NCI-H1417 (cell line): ENCODE results near the gene SAMSN1.

Experiments used
- DNase-seq, 3 experiments: peaks; one replicate each; lab custom pipeline; 2025; lab: John Stamatoyannopoulos, UW

The SAMSN1 gene

DNA sequence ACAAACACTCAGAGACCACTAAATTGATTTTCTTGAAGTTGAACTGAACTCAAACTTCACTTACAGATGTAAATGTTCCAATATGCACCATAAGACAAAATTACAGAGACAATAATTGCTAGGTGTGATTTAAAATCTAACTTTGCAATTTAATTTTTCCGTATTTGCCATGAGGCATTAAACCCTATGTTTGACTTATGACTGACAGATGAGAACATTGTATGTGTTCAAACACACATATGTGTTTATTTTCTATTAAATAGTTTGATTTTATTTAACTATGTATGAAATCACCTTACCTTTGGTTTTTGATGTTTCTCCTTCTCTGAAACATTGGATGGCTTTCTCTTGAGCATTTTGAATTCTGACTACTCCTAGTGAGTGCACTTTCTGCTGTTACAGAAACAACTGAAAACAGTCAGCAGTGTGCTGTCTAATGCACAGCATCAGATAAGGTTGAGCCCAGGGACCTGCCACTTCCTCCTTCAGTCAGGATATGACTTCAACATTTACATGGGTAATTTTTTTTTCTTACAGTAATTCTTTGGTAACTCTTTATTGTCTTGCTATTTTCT is at the start of gene SAMSN1:
TSS of gene SAMSN1 (minus strand) at position 410 of the 575 bp plus-strand sequence. CDS start at position 356, 54 bp downstream.
- DNase-seq = no peak

DNA sequence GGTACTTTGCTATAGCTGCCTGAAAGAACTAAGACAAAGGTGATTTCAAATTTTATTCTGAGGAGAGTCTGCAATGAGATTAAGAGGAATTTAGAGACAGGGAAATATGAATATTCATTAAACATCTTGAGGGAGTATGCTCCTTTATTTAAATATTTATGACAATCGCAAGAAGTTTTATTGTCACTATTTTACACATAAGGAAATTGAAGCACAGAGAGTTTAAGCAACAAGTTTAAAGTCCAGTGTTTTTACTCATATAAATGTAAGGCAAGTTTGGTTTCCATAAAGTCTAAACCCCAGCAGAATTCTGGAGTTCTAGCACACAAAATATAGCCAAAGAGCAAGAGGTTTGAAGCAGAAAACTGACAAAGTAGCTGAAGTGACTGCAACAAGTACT is 49.3 kb upstream of the SAMSN1 start:
- no peak for DNase-seq

DNA sequence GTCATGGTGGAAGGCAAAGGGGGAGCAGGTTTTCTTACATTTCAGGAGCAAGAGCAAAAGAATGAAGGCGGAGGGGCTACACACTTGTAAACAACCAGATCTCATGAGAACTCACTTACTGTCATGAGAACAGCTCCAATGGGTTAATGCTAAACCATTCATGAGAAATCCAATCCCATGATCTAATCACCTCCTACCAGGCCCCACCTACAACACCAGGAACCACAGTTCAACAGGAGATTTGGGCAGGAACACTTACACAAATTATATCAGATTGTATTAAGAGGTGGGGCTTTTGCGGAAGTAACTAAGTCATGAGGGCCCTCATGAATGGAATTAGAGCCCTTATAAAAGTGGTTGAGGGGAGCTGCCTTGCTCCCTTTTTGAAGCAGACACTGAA is 48.9 kb upstream of the SAMSN1 start:
- no peak for DNase-seq

DNA sequence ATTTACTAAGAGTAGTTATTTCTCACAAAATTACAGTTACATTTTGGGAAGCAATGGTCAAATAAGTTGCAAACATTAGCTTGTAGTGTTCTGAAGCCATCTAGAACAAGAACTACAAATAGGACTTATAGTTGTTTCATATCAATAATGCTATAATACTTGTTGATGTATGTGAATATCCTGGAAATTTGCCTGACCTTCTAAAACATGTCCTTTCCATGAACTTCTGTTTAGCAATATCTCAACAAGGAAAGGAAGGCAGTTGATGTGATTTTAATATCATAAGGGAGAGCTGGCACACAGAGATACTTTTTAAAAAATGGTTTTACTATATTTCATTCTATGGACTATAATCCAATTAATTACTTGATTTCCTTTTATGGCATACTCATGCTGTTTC is 47.1 kb upstream of the SAMSN1 start:
- no peak for DNase-seq

DNA sequence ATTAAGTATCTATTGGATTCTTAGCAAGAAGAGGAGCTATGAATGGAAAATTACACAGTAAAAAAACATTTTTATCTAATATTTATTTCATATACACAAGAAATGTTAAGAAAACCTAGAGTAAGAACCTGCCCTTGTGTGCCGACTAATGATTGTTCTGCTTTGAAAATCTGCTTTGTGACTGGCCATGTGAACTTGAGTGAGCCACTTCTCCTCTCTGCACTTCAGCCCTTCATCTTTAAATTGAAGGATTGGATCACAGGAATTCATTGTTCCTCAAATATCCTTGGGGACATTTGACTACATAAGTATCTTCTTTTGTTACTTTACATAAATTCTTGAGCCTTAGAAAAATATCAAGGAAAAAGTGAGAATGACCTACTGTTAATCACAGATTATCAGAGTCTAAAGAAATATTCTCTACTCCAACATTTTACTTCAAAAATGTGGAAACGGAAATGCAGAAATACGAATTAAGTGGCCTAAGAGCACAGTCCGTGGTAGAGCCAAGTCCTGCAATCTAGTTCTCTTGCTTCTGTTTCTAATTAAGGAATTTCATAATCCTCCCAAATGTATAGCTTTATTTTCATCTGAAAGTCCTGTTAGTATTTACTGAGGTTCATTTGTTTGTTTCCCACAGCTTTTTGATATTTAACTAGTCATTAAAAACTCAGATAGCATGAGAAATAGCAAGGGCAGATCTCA is 46.3 kb upstream of the SAMSN1 start:
- DNase-seq = no peak

DNA sequence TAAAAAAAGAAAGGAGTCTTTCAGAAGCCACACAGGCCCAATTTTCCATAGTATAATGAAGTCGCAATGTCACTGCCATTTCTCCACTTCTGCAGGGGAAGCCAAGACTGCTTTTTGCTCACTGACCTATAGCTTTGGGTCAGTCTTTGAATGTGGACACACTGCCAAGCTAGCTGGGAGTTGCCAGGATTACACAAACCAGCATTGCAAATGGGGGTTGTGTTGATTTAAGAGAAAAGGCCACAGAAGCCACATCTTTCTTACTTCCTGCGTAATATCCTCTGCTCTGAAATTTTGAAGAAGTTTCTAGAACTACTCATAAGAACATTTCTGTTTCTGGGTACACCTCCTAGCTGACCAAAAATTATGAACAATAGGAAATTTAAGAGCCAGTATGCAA is 45.8 kb upstream of the SAMSN1 start:
- DNase-seq = no peak

DNA sequence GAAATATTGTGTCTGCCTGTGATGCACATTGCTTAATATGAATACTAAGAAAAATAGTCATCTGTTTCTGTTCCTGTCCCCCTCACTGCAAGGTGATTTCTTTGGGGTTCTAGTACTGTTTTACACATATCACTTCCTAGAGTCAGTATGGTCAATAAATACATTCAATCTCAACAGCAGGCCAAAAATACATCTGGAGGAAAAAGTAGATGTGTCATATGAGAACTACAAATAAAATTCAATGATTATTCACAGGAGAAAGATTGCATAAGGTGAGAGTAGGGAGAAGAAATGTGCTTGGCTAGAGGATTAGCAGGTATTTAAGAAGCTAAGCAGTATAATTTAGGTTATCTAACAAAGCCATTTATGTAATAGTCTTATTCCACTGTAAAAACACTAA is 45.3 kb upstream of the SAMSN1 start:
- no peak for DNase-seq

DNA sequence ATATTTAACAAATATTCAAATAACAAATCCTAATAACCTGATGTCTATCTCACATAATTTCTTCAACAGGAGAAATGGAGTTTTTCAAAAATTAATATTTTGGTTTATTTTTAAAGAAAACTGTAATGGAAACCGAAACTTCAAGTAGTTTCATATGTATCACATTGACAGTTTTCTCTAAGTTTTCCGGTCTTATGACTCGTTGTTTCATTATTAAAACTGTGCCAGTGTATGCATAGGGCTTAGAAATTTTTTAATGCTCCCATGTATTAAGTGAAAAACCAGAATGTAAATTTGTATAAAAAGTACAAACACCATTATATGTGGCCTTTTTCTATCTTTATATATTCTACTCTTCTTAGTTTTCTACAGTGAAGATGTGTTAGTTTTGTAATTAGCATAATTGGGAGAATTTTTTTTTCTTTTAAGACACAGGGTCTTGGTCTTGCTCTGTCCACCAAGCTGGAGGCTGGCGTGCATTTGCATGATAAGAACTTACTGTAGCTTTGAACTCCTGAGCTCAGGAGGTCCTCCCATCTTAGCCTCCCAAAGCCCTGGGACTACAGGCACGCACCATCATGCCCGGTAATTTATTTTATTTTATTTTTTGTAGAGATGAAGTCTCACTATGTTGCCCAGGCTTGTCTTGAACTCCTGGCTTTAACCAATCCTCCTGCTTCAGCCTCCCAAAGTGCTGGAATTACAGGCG is 43.9 kb upstream of the SAMSN1 start:
- no peak for DNase-seq

DNA sequence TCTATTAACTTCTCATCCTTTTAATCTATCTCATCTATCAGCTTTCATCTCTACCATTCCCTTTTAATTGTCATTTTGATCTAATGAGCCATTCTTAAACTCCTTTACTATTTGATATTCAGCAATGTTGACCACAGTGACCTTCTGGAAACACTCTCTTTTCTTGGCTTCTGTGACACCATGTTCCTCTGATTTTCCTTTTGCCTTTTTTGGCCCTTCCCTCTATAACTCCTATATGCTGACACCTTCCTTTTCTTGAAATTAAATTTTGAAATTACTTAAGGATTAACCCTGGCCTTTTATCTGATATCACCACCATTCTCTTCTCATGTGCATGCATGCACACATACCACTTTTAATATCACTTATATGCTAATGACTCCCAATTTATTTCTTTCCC is 41.2 kb upstream of the SAMSN1 start:
- no peak for DNase-seq

DNA sequence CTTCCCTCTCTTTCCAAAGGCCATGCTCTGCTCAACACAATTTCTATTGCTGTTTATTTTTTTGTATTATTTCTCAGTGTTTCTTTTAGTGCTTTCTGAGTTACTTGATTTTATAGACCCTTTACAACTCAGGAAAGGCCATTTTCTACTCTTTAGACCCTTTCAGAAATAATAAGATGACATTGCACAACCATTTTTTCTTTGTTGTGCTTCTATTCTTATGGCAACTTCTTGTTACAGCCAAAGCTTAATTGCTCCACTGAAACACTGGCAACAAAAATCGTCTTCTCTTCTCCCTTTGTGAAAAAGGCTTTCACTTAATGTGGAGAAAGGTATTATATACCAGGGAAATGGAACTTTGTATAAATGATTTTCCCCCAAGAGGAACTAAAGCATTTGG is 39.0 kb upstream of the SAMSN1 start:
- DNase-seq = no peak

DNA sequence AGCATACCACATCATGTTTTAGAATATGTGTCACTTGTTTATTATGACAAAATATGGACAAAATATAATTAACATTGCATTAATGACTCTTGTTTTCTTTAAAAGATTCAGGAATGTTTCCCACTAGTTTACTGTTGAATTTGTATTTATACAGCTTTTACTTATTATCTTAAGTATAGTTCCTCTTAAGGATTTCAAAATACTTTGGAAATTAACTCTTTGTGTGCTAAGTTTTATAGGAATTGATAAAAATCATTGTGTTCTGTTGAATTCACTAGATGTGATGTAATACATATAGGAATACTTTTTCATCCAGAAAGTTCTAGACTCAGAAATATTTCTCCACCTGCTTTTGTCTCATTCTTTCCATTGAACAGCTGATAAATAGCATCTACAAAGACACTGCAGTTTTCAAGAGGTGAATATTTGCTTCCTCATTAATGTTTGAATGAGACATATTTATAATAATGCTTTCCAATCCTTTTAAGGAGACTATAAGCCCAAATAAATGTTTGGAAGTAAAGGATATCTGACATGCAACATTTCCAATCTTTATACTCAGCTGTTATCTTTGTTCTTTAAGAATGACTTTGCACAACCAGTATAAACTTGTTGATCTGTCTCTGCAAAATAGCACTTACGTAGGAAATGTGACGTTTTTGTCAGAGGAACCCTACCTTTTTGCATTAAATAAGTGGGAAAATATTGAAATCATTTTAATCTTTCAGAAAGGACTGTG is 38.4 kb upstream of the SAMSN1 start:
- no peak for DNase-seq

DNA sequence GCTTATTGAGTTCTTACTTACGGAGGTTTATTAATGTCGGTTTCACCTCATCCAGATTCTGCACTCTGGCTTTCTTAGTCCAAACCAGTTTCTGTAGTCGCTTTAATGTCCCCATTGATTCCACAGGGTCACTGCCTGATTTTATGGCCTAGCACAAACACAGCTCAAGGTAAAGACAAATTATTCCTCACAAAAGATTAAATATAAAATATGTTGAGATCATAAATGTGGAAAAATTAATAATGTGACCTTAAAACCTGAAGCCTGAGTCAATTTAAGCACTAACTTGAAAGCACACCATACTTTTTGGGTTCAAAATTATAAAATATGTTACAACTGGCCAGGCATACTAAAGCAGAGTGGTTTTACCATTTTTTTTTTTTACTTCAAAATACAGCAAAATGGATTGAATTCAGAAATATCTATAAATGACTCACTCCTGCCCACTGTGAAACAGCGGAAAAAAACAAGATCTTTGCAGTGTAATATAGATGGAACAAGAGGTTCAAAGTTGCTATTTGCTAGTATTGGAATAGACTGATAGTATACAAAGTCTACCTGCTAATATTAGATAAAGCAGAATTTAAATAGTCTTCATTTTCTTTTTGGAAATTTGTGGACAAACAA is 37.6 kb upstream of the SAMSN1 start:
- no peak for DNase-seq

DNA sequence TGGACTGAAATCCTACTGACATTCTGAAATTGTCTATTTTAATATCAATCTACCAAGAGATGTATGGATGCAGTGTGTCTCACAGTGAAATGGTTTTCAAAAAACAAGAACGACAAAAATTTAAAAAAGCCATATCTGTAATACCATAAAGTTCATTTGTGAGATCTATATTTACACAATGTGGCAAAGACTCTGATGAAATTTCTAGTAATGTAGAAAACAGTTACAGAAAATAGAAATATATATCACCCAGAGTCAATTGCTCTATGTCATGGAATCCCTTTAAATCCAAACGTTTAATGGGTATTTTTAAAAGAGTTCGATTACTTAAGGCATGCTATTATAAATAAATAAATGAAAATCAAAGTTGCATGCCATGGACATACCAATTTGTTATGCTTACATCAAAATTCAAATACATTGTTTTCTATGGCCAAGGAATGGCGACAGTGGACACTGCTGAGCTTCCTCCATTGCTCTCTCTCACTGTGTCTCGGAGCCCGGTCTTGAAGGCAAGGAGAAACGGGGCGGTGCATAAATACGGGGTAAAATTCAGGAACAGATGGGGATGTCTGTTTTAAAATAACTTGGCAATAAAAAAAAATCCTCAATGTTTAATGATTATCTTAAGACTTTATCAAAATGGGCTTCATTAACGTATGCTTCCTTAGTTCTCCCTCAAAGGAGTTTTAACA is 37.0 kb upstream of the SAMSN1 start:
- DNase-seq = no peak

DNA sequence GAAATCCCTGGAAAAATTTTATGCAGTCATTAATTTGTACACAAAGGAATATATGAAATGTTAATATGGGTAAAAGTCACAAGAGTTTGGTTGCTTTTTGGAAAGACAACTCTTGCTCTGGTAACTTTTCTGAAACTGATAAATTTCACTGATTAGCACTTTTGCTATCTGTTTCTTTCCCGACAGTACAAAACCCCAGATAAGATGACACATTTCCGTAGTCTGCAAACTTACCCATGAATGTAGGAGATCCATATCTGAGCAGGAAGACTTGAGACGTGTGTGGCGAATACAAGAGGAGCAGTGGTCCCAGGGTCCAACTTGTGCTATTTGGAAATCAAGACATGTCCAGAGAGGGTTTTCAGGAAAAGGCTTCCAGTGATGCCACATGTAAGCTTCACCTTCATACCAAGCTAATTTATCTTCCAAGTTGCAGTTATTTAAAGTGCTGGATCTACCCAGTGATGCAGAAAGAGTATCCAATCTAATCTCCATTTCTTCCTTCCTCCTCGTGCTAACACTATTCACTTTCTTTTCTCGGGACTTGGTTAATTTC is 35.9 kb upstream of the SAMSN1 start:
- DNase-seq = no peak

DNA sequence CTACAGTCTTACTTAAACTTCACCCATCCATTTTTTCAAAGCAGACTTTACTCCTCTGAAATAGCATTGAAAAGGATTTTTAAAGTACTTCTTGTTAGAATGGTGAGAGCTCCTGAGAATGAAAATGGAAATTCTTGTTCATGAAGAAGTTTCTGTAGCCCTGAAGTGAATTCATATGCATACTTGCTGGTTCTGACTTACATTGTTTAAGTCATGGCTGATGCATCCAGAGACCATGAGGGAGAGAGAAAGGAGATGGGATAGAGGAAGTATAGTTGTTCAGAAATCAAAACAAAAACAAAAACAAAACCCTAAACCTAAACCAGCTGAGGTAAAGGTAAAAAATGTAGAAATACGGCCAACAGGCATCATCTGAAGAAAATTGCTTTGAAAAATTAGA is 27.1 kb upstream of the SAMSN1 start:
- no peak for DNase-seq

DNA sequence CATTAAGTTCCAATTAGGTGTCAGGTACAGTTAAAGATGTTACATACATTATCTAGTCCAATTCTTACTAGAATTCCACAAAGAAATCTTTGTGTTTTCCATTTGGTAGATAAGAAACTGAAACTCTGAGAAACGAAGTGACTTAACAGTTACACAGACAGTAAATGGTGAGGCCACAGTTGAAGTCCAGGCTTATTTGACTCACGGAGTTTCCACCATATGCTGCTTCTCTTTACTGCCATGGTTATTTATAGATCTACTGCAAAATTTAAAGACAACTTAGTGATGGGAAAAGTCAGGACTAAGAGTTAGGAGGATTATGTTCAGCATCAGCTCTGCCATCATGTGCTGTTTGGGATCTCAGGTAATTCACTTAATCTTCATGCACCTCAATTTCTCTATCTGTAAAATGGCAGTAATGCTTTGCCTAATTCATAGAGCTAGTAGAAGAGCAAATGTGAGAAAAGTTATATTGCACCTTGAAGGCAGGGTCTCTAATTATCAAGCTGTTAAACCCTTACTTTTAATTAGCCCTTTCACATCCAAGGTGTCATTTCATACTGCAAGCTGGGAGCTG is 26.2 kb upstream of the SAMSN1 start:
- DNase-seq = no peak

DNA sequence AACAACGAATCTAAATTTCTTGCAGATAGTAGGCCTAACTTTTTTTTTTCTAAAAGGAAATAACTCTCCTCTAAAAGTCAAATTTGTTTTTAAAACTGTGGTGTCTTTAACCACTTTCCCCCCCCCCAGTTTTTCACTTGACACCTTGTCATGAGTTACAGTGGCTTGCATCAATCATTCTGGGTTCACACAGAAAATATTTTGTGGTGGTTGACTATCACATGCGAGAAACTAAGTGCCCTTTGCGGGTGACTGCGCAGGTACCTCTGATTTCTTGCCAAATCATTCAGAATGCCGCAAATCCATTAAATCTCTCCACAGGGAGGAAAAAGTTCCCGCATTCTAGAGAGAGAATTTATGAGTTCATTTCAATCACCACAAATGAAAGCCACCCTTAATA is 23.8 kb upstream of the SAMSN1 start:
- no peak for DNase-seq

DNA sequence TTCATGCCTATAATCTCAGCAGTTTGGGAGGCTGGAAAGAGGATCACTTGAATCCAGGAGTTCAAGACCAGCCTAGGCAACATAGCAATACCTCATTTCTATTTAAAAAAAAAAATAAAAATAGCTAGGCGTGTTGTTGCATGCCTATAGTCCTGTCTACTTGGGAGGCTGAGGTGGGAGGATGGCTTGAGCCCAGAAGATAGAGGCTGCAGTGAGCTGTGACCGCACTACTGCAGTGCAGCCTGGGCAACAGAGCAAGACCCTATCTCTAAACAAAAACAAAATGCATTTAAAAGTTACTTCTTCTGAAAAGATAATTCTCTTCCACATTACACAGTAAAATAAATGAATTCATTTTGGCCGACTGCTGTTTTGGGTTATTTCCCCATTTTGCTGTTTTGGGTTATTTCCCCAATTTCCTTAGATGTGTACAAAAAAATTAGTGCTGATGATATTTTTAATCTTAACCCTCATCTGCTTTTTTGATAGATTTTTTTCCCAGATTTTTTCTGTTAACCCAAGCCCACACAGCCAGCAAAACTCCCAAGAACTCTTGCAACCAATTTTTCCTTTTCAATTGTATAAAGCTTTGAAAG is 23.0 kb upstream of the SAMSN1 start:
- DNase-seq = no peak

DNA sequence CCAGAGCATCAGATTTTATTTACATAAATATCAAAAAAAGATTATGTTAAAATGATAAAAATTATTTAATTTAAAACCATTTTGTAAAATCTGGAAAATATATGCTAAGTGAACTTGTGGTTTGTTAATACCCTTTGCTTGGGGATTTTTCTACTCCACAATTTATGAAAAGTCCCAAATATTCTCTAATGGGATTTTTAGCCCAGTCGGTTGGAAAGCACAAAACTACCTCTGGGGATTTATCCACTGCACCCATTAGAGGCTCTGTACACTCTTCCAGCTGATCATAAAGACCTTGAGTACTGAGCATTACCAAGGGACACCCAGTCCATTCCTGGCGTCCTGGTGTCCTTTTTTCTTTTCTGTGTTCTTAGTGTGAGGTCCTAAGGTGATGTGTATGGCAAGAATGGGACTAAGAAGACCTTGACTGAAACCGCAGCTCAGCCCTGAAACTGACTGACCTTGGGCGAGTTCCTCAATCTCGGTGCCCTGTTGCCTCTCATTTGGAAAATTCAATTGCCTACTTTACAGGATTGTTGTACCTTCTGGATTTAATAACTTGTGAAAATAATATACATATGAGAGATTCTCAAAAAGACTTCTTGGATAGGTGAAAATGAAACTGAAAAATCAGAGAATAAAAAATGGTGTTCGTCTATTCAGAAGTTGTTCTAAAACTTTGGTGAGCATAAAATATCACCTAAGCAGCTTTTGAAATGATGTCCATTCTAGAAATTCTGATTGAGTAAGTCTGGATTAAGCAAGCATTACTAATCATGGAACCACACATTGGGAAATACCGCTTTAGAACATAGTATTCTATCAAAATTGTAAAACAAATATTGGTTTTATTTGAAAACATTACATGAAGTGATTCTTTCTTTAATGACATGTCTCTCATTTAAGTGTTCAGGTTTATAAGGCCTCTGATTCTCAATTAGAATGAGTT is 21.5 kb upstream of the SAMSN1 start:
- no peak for DNase-seq
